Prostate gland (tissue), 2 donors: ENCODE results near the gene ATG101. TPM values are rescaled to one million over a fixed set of nuclear protein-coding genes. Genes with fewer than 3 reads are reported as not detected.

Experiments
- DNase-seq: peaks from one replicate; pipeline ENCODE4 v3.0.0-alpha.2; 2019; ENCODE audit warnings: low spot score
- H3K27ac ChIP-seq, 2 donors: fragments of 200-600 bp; sonication (generic); 2 replicates each; pipeline ENCODE4 v1.5.1; 2017 to 2019
- H3K27me3 ChIP-seq: fragments of 200-600 bp; sonication (generic); replicated peaks from 2 replicates; pipeline ENCODE4 v1.5.1; 2019; ENCODE audit not compliant: insufficient read depth
- H3K36me3 ChIP-seq, 2 donors: fragments of 200-600 bp; sonication (generic); 1 replicate in 1 of 2; 2 replicates in 1 of 2; pipeline versions ENCODE4 v1.5.1 to v1.8.1; 2017 to 2019
- H3K4me1 ChIP-seq: fragments of 200-600 bp; sonication (generic); replicated peaks from 2 replicates; pipeline ENCODE4 v1.5.1; 2019
- H3K4me3 ChIP-seq, 2 donors: fragments of 200-600 bp; sonication (generic); 2 replicates each; pipeline ENCODE4 v1.5.1; 2017 to 2019
- H3K9me3 ChIP-seq: fragments of 200-600 bp; sonication (generic); 2 replicates; pipeline ENCODE4 v1.5.1; 2017
- CTCF ChIP-seq, 4 experiments: fragments of 200-600 bp in 2 of 4; fragments of 450-650 bp in 2 of 4; sonication (generic) in 2 of 4; IDR thresholded peaks; 1 replicate in 3 of 4; 2 replicates in 1 of 4; pipeline ENCODE4 v1.5.1; 2016 to 2019; ENCODE audit warnings: antibody characterized with exemption in 4 of 4, mild to moderate bottlenecking in 2 of 4, moderate library complexity in 2 of 4
- POLR2A ChIP-seq: fragments of 450-650 bp; IDR thresholded peaks from one replicate; pipeline ENCODE4 v1.6.1; 2016; ENCODE audit warnings: antibody characterized with exemption, mild to moderate bottlenecking
- POLR2AphosphoS5 ChIP-seq: sonication (generic); formaldehyde crosslinking; IDR thresholded peaks from one replicate; pipeline ENCODE4 v1.6.1; 2017; ENCODE audit warnings: antibody characterized with exemption
- WGBS: methylation state at CpG from one replicate; pipeline ENCODE4 v1.1.5; 2018; 5-methylcytosine and 5-hydroxymethylcytosine counted together
- intact Hi-C: fragments of 100-400 bp; cut with DNase I; formaldehyde crosslinking; loops from one replicate; pipeline ENCODE4 v1.14.2; 2022
- total RNA-seq, 2 donors: library from RNA; depleted of rRNA; stranded (reverse); fragments of >200 nt; gene quantifications; one replicate each; pipeline ENCODE4 v1.1.0, GENCODE V29; 2016

Gene ATG101
- total RNA-seq, 2 donors from 2014 or later = 60.0 to 64.1 TPM

GRCh38 chr12:52035190-52035589, 34.6 kb upstream of the ATG101 start:
- Histone ChIP-seq H3K36me3 (no peaks in the 10 kb centered on the region), H3K9me3 (no peaks in the 10 kb centered on the region), H3K27me3 (no peaks in the 10 kb centered on the region), H3K4me1 (peaks cover 5% of the 10 kb centered on the region), H3K27ac (peak overlapping the region; percentile 92 to 97), H3K4me3 (no peak overlapping the region)
- intact Hi-C loops = no loop called here
- TF ChIP-seq CTCF (IDR thresholded peaks at IDR 0.05) (no peak), POLR2AphosphoS5 (no peak), POLR2A (no peak)
- no peak for DNase-seq
- 88% methylated on average over 4 of the region's 4 CpGs for WGBS

GRCh38 chr12:52035926-52036325, 33.9 kb upstream of the ATG101 start:
- no peaks in the 10 kb centered on the region for H3K27me3 ChIP-seq
- intact Hi-C loops = no loop called here
- TF ChIP-seq POLR2A (no peak), CTCF (IDR thresholded peaks at IDR 0.05) (no peak), POLR2AphosphoS5 (no peak)

GRCh38 chr12:52036587-52037171, 33.1 kb upstream of the ATG101 start:
- Histone ChIP-seq H3K27me3 (no peaks in the 10 kb centered on the region), H3K9me3 (no peaks in the 10 kb centered on the region), H3K36me3 (no peaks in the 10 kb centered on the region), H3K27ac (peak overlapping the region; percentile 92 to 97), H3K4me1 (peaks cover 5% of the 10 kb centered on the region), H3K4me3 (peak overlapping the region; percentile 65 to 66)
- TF ChIP-seq POLR2AphosphoS5 = peak; percentile 97
- peak in 2 of 4 experiments; percentile 8 to 21 for TF ChIP-seq CTCF (IDR thresholded peaks at IDR 0.05)
- TF ChIP-seq POLR2A = peak; percentile 83
- intact Hi-C loops = no loop called here
- peak; percentile 90 for DNase-seq
- WGBS = 6% methylated on average over 46 of the region's 53 CpGs

More at GRCh38 chr12:52035926-52036325, 33.9 kb upstream of the ATG101 start:
- H3K27ac ChIP-seq = peak overlapping the region; percentile 92 to 97
- H3K36me3 ChIP-seq = no peaks in the 10 kb centered on the region
- H3K4me1 ChIP-seq = peaks cover 5% of the 10 kb centered on the region
- WGBS = 86% methylated on average over 2 of the region's 2 CpGs
- DNase-seq = no peak
- no peak overlapping the region for H3K4me3 ChIP-seq
- no peaks in the 10 kb centered on the region for H3K9me3 ChIP-seq

- Histone ChIP-seq H3K4me1 (peaks cover 2% of the 10 kb centered on the region), H3K4me3 (peak overlapping the region; percentile 65 to 66), H3K36me3 (no peaks in the 10 kb centered on the region), H3K27me3 (no peaks in the 10 kb centered on the region), H3K9me3 (no peaks in the 10 kb centered on the region), H3K27ac (peak overlapping the region; percentile 94 to 97)
- TF ChIP-seq POLR2A = no peak
- TF ChIP-seq CTCF (IDR thresholded peaks at IDR 0.05) = peak in 2 of 4 experiments; percentile 12 to 17
- peak; percentile 6 for TF ChIP-seq POLR2AphosphoS5
- 4% methylated on average over 24 of the region's 59 CpGs for WGBS
- DNase-seq = no peak
- intact Hi-C loops = no loop called here
Measured at GRCh38 chr12:52037248-52037861, 32.4 kb upstream of the ATG101 start.

- intact Hi-C loops = no loop called here
- no peaks in the 10 kb centered on the region for H3K9me3 ChIP-seq
- WGBS = 75% methylated on average over 6 of the region's 6 CpGs
- peak; percentile 43 for TF ChIP-seq POLR2AphosphoS5
- TF ChIP-seq CTCF (IDR thresholded peaks at IDR 0.05) = no peak
- H3K36me3 ChIP-seq = no peaks in the 10 kb centered on the region
- no peak overlapping the region for H3K4me3 ChIP-seq
- H3K27ac ChIP-seq = peak overlapping the region; percentile 94 to 97
- no peaks in the 10 kb centered on the region for H3K27me3 ChIP-seq
- no peak for DNase-seq
- H3K4me1 ChIP-seq = peaks cover 3% of the 10 kb centered on the region
Measured at GRCh38 chr12:52038447-52038846, 31.3 kb upstream of the ATG101 start.
